Caco-2 (cell line): ENCODE measurements around the gene PDE7B. TPM values are rescaled to one million over a fixed set of nuclear protein-coding genes. Genes with fewer than 3 reads are reported as not detected.

ENCODE experiments used
- BruUV-seq: library from RNA; stranded (reverse); fragments of 400-500 nt; replicated peaks from 2 replicates; lab custom pipeline; 2021; lab: Mats Ljungman, UMichigan
- CTCF ChIA-PET: fragments of 300-600 bp; sonication (Branson Sonifier 250); formaldehyde crosslinking; loops from one replicate; lab custom pipeline; 2022; ENCODE audit warnings: antibody characterized with exemption; lab: Charles Lee
- POLR2A ChIA-PET: fragments of 300-600 bp; sonication (Branson Sonifier 250); formaldehyde crosslinking; loops from one replicate; lab custom pipeline; 2022; ENCODE audit warnings: antibody characterized with exemption; lab: Charles Lee
- DNase-seq, 2 experiments: peaks; one replicate each; pipeline versions ENCODE4 v3.0.0 to v3.0.0-alpha.2; 2020 to 2022
- H3K27me3 ChIP-seq: replicated peaks from 2 replicates; pipeline ENCODE4 v1.6.0; 2011; ENCODE audit warnings: low read length; ENCODE audit not compliant: control insufficient read depth, insufficient read depth
- H3K36me3 ChIP-seq: 2 replicates; pipeline ENCODE4 v1.5.1; 2011; ENCODE audit warnings: low read length; ENCODE audit not compliant: control insufficient read depth, insufficient read depth
- H3K4me1 ChIP-seq: fragments of 250-450 bp; sonication (Bioruptor Pico); 2 replicates; pipeline ENCODE4 v1.5.1; 2020; ENCODE audit warnings: mild to moderate bottlenecking
- H3K4me3 ChIP-seq: 2 replicates; pipeline ENCODE4 v1.5.1; 2011; ENCODE audit warnings: low read depth, mild to moderate bottlenecking, control low read depth, low read length
- H3K9me3 ChIP-seq: fragments of 250-450 bp; sonication (Bioruptor Pico); 2 replicates; pipeline ENCODE4 v1.5.1; 2020; ENCODE audit warnings: mild to moderate bottlenecking, moderate library complexity
- H3K27ac Mint-ChIP-seq: one replicate; pipeline ENCODE4 v1.8.0; 2022; ENCODE audit warnings: mixed read lengths; ENCODE audit not compliant: unreplicated experiment
- H3K27me3 Mint-ChIP-seq: one replicate; pipeline ENCODE4 v1.8.0; 2022; ENCODE audit warnings: mixed read lengths; ENCODE audit not compliant: insufficient read depth, unreplicated experiment
- H3K36me3 Mint-ChIP-seq: one replicate; pipeline ENCODE4 v1.8.0; 2022; ENCODE audit warnings: mild to moderate bottlenecking, mixed read lengths; ENCODE audit not compliant: insufficient read depth, unreplicated experiment
- H3K4me1 Mint-ChIP-seq: one replicate; pipeline ENCODE4 v1.8.0; 2022; ENCODE audit warnings: low read depth, mixed read lengths; ENCODE audit not compliant: unreplicated experiment
- H3K4me3 Mint-ChIP-seq: one replicate; pipeline ENCODE4 v1.8.0; 2022; ENCODE audit warnings: mild to moderate bottlenecking, moderate library complexity, mixed read lengths; ENCODE audit not compliant: unreplicated experiment
- H3K9me3 Mint-ChIP-seq: one replicate; pipeline ENCODE4 v1.8.0; 2022; ENCODE audit warnings: mixed read lengths; ENCODE audit not compliant: unreplicated experiment
- CTCF ChIP-seq, 2 experiments: fragments of 200-600 bp in 1 of 2; IDR thresholded peaks; 1 replicate in 1 of 2; 2 replicates in 1 of 2; pipeline versions ENCODE4 v1.5.1 to v1.8.0; 2011 to 2022; ENCODE audit warnings: antibody characterized with exemption in 1 of 2, control low read depth in 1 of 2, inconsistent platforms in 1 of 2, low read depth in 1 of 2, low read length in 1 of 2, mild to moderate bottlenecking in 1 of 2, moderate library complexity in 1 of 2; ENCODE audit not compliant: insufficient read depth in 1 of 2, severe bottlenecking in 1 of 2, unreplicated experiment in 1 of 2
- intact Hi-C: fragments of 100-400 bp; cut with micrococcal nuclease; formaldehyde crosslinking; loops from one replicate; pipeline ENCODE4 v1.10.0; 2022; ENCODE audit not compliant: unreplicated experiment
- total RNA-seq: library from RNA; stranded (reverse); gene quantifications from 2 replicates; pipeline ENCODE4 v1.2.3, GENCODE V29; 2022

PDE7B gene
- total RNA-seq, 1 experiment from 2014 or later = not detected

GRCh38 chr6:135811170-135811569, 40.3 kb upstream of the PDE7B start:
- ChIA-PET POLR2A (no interaction called here), CTCF (no interaction called here)
- Histone ChIP-seq H3K4me1 (peaks cover 4% of the 10 kb centered on the region; the same call in 1 of the 2 replicates), H3K36me3 (no peaks in the 10 kb centered on the region), H3K27me3 (no peaks in the 10 kb centered on the region), H3K9me3 (no peaks in the 10 kb centered on the region), H3K4me3 (no peak overlapping the region)
- BruUV-seq = no TSS peak
- Mint-ChIP-seq H3K27ac (no peak overlapping the region), H3K9me3 (no peaks in the 10 kb centered on the region), H3K4me1 (no peaks in the 10 kb centered on the region), H3K27me3 (peaks cover 3% of the 10 kb centered on the region), H3K4me3 (no peak overlapping the region), H3K36me3 (no peaks in the 10 kb centered on the region)
- DNase-seq = no peak
- no peak for TF ChIP-seq CTCF (IDR thresholded peaks at IDR 0.05; ENCODE audit: insufficient read depth in 1 of 2, low read depth in 1 of 2, low read length in 1 of 2, severe bottlenecking in 1 of 2, unreplicated experiment in 1 of 2)
- intact Hi-C loops = no loop called here

GRCh38 chr6:135811644-135812526, 39.6 kb upstream of the PDE7B start:
- Histone ChIP-seq H3K9me3 (no peaks in the 10 kb centered on the region), H3K4me3 (no peak overlapping the region), H3K27me3 (no peaks in the 10 kb centered on the region), H3K4me1 (peaks cover 4% of the 10 kb centered on the region; the same call in 1 of the 2 replicates), H3K36me3 (no peaks in the 10 kb centered on the region)
- no peak for DNase-seq
- no TSS peak for BruUV-seq
- POLR2A ChIA-PET = no interaction called here
- Mint-ChIP-seq H3K9me3 (no peaks in the 10 kb centered on the region), H3K4me3 (no peak overlapping the region), H3K4me1 (no peaks in the 10 kb centered on the region), H3K27ac (no peak overlapping the region), H3K36me3 (no peaks in the 10 kb centered on the region), H3K27me3 (peaks cover 3% of the 10 kb centered on the region)
- no peak for TF ChIP-seq CTCF (IDR thresholded peaks at IDR 0.05; ENCODE audit: insufficient read depth in 1 of 2, low read depth in 1 of 2, low read length in 1 of 2, severe bottlenecking in 1 of 2, unreplicated experiment in 1 of 2)
- intact Hi-C loops = no loop called here
- CTCF ChIA-PET = no interaction called here

GRCh38 chr6:135813401-135813800, 38.1 kb upstream of the PDE7B start:
- intact Hi-C loops = no loop called here
- H3K36me3 ChIP-seq = no peaks in the 10 kb centered on the region
- BruUV-seq = no TSS peak
- H3K4me1 ChIP-seq = peaks cover 4% of the 10 kb centered on the region; the same call in 1 of the 2 replicates
- ChIA-PET CTCF (no interaction called here), POLR2A (no interaction called here)
- Mint-ChIP-seq H3K27ac (no peak overlapping the region), H3K36me3 (no peaks in the 10 kb centered on the region), H3K9me3 (no peaks in the 10 kb centered on the region), H3K27me3 (peaks cover 3% of the 10 kb centered on the region), H3K4me3 (no peak overlapping the region), H3K4me1 (no peaks in the 10 kb centered on the region)
- no peaks in the 10 kb centered on the region for H3K27me3 ChIP-seq
- H3K4me3 ChIP-seq = no peak overlapping the region
- no peak for TF ChIP-seq CTCF (IDR thresholded peaks at IDR 0.05; ENCODE audit: insufficient read depth in 1 of 2, low read depth in 1 of 2, low read length in 1 of 2, severe bottlenecking in 1 of 2, unreplicated experiment in 1 of 2)
- no peaks in the 10 kb centered on the region for H3K9me3 ChIP-seq
- no peak for DNase-seq
